Measurements from ENCODE around the gene CACNA1I.

DNA sequence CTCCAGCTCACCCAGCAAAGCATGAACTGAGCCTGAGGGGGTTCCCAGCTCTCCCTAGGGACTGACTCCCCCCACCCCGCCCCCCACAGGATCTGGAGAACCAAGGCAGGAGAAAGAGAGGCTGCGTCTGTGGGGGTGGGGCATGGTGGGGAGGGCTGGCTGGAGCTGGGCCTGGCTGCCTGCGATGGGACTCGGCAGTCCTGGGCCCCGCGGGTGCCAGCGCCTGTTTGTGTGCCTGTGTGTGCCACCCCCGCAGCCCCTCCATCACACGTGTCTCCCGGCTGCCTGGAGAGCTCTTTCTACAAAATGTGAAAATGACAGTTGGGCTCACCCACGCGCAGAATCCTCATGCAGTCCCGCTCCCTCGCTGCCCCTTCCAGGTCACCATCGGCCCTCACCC, 46.8 kb downstream of the CACNA1I start:
- TF ChIP-seq, protein P1, sequence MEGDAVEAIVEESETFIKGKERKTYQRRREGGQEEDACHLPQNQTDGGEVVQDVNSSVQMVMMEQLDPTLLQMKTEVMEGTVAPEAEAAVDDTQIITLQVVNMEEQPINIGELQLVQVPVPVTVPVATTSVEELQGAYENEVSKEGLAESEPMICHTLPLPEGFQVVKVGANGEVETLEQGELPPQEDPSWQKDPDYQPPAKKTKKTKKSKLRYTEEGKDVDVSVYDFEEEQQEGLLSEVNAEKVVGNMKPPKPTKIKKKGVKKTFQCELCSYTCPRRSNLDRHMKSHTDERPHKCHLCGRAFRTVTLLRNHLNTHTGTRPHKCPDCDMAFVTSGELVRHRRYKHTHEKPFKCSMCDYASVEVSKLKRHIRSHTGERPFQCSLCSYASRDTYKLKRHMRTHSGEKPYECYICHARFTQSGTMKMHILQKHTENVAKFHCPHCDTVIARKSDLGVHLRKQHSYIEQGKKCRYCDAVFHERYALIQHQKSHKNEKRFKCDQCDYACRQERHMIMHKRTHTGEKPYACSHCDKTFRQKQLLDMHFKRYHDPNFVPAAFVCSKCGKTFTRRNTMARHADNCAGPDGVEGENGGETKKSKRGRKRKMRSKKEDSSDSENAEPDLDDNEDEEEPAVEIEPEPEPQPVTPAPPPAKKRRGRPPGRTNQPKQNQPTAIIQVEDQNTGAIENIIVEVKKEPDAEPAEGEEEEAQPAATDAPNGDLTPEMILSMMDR (IDR thresholded peaks at IDR 0.05), result no peak
- no peak for TF ChIP-seq POLR2A (IDR thresholded peaks at IDR 0.05)
